ENCODE results near the gene GPC5. TPM values are rescaled to one million over a fixed set of nuclear protein-coding genes. Genes with fewer than 3 reads are reported as not detected.
"Not testable (repeated sequence)": the region's sequence is repeated elsewhere in the genome, so short reads cannot be mapped to it uniquely, and the experiment has no call there.

GPC5 gene
- total and polyA plus RNA-seq, 9 donors = 0.10 to 1.5 (median 0.38) TPM

- WGBS, 3 donors = 88 to 91% (median 90%) methylated on average over 2 of the region's 2 CpGs
- intact Hi-C loops (cut with DNase I) = no loop called here
- DNase-seq = no peak
- Histone ChIP-seq H3K27ac (no peak overlapping the region), H3K9me3 (no peaks in the 10 kb centered on the region), H3K4me3 (no peak overlapping the region), H3K4me1 (ENCODE audit: insufficient read depth) (peaks cover 2% of the 10 kb centered on the region), H3K36me3 (no peaks in the 10 kb centered on the region), H3K27me3 (no peaks in the 10 kb centered on the region)
- TF ChIP-seq EP300 (IDR thresholded peaks at IDR 0.05) (no peak), POLR2A (IDR thresholded peaks at IDR 0.05) (no peak), CTCF (IDR thresholded peaks at IDR 0.05) (no peak)
Measured at GRCh38 chr13:91351980-91352379, 46.4 kb upstream of the GPC5 start.

- intact Hi-C loops (cut with DNase I); H3K4me1 ChIP-seq (ENCODE audit: insufficient read depth); H3K9me3 ChIP-seq; DNase-seq; H3K27ac ChIP-seq; H3K4me3 ChIP-seq; H3K27me3 ChIP-seq; H3K36me3 ChIP-seq: not testable (repeated sequence)
- WGBS, 3 donors = 78 to 85% (median 80%) methylated on average over 7 of the region's 7 CpGs
Measured at GRCh38 chr13:91352891-91353290, 45.5 kb upstream of the GPC5 start.

- TF ChIP-seq POLR2A (IDR thresholded peaks at IDR 0.05) (no peak), CTCF (IDR thresholded peaks at IDR 0.05) (no peak), EP300 (IDR thresholded peaks at IDR 0.05) (no peak)
- H3K36me3 ChIP-seq = no peaks in the 10 kb centered on the region
- H3K4me1 ChIP-seq (ENCODE audit: insufficient read depth) = peaks cover 2% of the 10 kb centered on the region
- H3K4me3 ChIP-seq = no peak overlapping the region
- no peaks in the 10 kb centered on the region for H3K27me3 ChIP-seq
- intact Hi-C loops (cut with DNase I) = no loop called here
- 0 to 11% (median 2%) methylated on average over 1 of the region's 1 CpG for WGBS, 3 donors
- DNase-seq = no peak
- no peaks in the 10 kb centered on the region for H3K9me3 ChIP-seq
- H3K27ac ChIP-seq = no peak overlapping the region
Measured at GRCh38 chr13:91353494-91353893, 44.9 kb upstream of the GPC5 start.

- no peak for TF ChIP-seq CTCF (IDR thresholded peaks at IDR 0.05)
- TF ChIP-seq POLR2A (IDR thresholded peaks at IDR 0.05) = no peak
- no peak for TF ChIP-seq EP300 (IDR thresholded peaks at IDR 0.05)
- intact Hi-C loops (cut with DNase I) = no loop called here
Measured at GRCh38 chr13:91355099-91355825, 43.2 kb upstream of the GPC5 start.

More at GRCh38 chr13:91355099-91355825, 43.2 kb upstream of the GPC5 start:
- no peaks in the 10 kb centered on the region for H3K27me3 ChIP-seq
- WGBS, 3 donors = 94 to 96% (median 96%) methylated on average over 6 of the region's 6 CpGs
- no peak overlapping the region for H3K27ac ChIP-seq
- H3K9me3 ChIP-seq = no peaks in the 10 kb centered on the region
- peaks cover 2% of the 10 kb centered on the region for H3K4me1 ChIP-seq (ENCODE audit: insufficient read depth)
- no peaks in the 10 kb centered on the region for H3K36me3 ChIP-seq
- DNase-seq = no peak
- no peak overlapping the region for H3K4me3 ChIP-seq

Measured in ovary (tissue), 9 donors.